Stimulated activated CD4-positive, alpha-beta T cell treated with anti-CD3 and anti-CD28 coated beads, Interleukin-12 subunit alpha, Interleukin-12 subunit beta, amount 100 ng/mL, for 48 hours (primary cell): ENCODE data around the gene LAMA2.
"Not testable (repeated sequence)": the region's sequence is repeated elsewhere in the genome, so short reads cannot be mapped to it uniquely, and the experiment has no call there.

Source experiments
- DNase-seq, 3 donors: peaks; one replicate each; pipeline ENCODE4 v3.0.0-alpha.2; 2020; ENCODE audit warnings: low read depth in 2 of 3, low spot score in 1 of 3

Gene LAMA2

DNA sequence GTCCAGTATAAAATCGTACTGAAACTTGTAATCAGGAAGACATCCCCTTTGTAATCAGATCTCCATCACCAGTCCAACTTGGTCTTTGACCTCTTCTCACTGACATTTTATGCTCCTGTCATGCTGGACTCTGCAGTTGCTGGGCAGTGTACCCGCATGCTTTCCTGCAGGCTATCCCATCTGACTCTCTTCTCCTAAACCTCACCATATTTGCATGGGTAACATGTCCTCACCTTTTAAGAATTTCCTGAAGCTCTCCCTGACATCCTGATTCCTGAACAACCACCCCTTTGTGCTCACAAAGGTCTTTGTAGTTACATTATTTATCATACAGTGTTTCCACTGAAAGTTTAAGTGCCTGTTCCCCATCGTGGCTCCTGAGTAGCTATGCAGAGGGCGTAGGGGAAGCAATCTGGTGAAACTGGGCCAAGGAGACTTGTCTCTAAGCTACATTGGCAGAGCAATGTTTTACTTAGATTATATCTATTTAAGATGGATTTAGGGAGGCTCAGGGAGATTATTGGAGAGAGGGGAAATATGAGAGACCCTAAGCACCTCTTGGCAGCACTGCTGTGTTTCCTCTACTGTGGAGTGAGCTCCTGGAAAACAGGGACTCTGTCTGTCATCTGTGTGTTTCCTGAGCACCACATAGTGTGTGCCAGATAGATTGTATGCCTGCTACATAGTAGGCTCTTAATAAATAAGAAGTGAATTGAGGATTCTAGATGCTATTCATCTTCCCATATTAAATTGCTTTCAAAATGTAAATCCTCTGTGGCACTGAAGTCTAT, 124.0 kb downstream of the LAMA2 start:
- no peak for DNase-seq

DNA sequence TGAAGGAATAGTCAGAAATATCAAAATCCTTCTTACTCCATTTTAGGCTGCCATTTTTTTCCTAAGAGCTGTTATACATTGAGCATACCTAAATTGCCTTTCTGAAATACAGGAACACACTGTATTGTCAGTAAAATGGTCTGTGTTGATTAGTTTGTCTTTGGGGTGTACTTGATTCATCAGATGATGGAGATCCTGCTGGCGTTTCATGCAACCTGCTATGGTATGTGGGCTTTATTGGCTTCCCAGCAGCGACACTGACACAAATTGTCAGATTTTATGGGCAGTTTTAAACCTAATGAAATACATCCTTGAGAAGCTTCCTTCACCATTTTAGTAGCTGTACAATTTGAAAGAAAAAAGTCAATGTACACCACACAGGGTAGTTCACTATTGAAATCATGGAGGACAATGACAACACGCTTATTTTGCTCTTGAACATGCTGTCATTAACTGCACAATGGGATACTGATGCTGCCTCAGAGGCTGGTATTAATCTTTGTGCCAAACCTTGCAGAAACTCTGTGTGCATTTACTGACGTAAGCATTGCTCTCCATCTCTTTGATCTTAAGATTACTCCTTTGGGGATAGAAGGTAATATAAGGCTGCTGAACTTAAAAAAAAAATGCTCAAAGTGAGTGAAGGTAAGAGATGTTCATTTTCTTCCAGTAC, 124.9 kb downstream of the LAMA2 start:
- no peak for DNase-seq

DNA sequence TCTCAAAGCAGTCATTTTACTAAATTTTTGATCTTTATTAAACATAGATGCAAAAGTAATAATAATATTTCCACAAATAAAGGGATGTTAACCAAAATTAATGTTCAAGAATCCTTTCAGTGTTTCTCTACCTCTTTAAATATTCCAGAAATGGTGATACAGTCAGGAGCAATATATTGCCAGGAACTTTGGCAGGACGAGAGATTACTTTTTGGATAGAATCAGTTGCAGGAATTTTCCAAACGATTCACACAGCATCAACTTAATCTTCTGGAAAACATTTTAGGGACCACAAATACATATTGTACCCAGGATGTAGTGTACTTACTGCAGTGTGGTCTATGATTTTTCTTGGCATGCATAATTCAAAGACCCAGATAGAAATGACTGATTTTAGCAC, 125.7 kb downstream of the LAMA2 start:
- DNase-seq, result no peak

DNA sequence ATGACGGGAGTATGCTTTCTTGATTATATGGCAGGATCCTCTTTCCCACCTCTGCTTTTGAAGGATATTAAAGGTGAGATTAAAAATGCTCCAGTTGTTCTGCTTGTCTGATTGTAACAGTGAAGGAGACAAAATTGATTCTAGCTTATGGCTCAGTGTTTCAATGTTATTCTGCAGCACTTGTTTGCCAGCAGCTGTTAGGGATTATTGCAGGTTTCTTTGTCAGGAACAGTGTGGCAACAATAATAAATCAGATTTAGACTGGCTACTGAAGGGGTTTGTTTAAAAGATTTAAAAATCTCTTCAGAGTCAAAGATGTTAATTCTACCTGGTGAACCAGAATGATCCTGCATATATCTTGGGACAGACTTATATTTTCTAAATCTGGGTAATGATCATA, 126.9 kb downstream of the LAMA2 start:
- no peak for DNase-seq

DNA sequence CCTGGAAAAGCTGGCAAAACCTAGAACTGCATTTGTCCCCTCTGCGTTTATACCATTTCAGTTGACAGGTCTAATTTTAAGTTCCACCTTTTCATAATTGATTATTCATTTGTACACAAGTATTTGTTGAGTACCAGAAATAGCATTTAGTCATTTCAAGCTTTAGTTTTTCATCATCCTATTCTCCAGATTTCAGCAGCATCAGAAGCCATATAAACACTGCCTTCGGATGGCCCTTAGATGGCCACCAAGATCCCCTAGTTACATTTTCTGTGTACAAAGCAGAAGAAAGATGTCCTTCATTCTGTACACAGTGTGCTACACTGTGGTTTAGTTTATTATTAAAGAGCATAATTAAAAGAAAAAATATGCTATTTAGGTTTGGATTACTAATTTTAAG, 131.4 kb downstream of the LAMA2 start:
- DNase-seq, result no peak

DNA sequence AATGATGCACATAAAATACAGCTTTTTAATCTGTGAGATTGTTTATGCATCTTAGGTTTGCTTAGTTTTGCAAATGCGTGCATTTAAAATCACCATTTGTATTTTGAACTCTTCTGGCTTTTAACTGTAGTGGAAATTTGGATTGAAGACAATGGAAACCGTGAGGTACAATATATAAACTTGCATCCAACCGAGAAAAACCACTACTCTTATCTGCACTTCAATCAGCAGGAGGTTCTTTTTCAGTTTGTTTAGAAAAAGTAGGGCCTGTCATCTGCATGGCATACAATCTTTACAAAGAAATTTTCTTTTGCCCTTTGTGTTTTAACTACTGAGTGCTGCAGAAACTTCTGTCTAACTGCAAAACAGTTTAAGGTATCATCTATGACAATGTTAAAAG, 132.8 kb downstream of the LAMA2 start:
- DNase-seq, result no peak

DNA sequence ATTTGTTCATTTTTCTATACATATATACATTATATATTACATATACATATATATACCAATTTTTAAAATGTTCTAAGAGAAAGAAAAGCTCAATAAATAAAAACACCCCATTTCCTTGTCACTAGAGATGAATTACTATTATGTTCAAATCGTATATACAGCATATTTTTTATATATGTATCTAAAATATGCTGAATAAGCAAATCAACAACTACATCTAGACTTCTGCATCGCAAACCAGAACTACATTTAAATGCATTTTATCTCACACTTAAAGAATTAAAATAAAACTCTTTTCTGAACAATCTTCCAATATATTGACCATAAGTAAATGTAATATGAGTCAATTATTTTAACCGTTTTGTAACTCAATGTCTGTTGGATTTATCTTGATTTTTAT, 133.9 kb downstream of the LAMA2 start:
- DNase-seq, result no peak

DNA sequence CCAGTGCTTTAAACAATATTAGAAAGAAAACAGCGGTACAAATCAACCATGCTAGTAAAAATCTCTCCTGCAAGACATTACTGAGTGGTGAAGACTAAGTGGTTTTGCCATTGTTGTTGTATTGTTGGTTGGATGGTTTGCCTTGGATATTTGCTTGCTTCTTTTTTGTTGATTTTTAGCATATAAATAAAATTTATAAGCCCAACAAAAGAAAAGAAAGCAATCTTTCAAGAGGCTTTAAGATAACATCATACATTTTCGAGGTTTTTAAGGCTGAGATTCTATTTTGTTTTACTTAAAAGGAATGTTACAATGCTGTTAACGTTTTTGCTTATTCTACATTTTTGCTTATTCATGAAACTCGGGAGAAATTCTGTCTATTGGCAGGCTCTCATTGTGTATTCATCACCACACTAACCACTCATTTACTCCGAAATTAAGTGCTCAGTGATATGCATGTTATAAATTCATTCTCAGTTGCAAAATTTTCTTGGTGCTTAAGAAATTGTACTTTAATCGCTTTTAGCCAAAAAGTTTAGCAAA, 139.1 kb downstream of the LAMA2 start:
- no peak for DNase-seq

DNA sequence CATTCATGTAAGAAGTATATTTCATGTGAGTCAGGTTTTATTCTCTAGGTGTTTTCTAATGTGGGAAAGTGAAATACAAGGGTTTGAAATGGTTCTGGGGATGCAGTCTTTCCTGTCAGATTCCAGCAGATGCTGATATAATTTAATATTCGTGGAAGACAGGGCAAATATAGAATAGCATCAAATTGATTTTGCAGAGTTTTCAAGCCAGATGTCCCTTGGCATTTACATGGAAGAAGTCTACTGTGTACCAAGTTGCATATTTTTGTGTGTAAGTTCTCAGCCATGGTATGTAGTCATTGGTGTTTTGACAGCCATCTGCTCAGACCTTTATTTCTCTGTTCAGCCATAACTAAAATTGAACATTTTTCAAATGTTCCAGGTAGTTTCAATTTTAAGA, 143.7 kb downstream of the LAMA2 start:
- no peak for DNase-seq

DNA sequence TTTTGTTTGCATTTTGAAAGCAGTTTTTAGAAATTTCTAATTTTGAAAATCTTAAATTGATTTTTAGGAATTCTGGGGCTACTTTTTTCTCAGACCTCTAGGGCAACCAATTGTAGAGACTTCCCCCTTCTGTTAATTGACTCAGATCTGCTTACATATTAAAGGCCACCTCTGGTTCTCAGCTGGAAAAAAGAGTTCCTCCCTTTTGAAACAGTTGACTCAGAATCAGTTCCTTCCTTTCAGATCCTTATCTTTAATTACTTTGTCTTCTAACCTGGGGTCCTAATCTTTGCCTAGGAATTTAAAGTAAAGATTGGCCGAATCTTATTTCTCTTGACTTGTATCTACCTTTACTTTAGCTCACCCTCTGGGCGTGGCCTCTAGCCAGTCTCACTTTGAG, 146.8 kb downstream of the LAMA2 start:
- no peak for DNase-seq

DNA sequence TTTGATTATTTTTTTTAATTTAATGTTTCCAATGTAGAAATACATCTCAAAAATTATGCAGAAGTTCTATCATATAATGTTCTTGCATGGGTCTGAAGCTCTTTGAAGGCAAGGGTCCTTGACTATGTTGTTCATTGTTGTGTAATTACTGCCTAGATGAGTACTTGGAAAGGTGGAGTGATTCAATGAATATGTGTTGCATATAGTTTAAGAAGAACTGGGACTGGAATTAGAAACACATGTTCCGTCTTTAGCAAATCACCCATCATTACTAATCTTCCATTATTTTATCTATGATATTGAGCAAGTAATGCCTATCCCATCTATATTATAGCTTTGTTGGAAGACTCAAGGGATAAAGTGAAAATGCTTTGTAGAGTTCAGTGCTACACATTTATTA, 147.3 kb downstream of the LAMA2 start:
- no peak for DNase-seq

DNA sequence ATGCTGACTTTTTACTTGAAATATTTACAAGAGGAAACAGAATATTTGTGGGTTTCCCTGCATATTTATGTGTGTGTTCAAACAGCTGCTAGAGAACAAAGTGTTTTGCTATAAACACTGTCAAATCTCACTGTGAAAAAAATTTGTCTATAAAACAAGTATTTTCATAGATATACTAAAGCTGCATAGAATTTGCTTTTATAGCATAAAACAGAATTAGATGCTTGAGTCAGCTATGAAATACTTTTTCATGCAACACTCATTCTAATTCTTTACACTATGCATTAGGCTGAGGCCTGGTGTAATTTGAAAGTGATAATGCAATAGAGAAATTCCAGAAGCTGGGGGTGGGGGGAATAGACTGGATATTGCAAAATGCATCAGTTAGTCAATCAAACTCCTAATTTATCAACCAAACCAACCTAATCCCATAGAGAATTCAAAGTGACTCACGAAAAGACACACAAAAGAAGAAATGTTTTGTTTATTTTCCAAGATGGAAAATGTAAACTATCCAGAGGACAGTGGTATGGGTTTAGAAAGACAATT, 148.2 kb downstream of the LAMA2 start:
- no peak for DNase-seq

DNA sequence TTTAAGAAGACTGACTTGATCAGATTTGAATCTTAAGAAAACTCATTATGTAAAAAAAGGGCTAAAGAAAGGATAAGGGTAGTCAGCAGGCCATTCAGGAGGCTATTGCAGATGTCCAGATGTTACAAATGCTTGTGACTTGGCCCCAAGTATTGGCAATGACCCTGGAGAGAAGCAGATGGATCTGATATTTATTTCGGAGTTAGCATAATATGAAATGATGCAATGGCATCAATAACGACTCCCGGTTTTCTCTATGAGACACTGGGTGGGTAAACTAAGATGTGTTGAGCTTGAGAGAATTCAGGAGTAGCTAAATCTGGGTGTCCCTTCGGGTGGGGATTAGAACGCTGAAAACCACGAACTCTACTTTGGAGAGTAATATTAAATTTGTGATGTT, 149.7 kb downstream of the LAMA2 start:
- DNase-seq, result no peak

DNA sequence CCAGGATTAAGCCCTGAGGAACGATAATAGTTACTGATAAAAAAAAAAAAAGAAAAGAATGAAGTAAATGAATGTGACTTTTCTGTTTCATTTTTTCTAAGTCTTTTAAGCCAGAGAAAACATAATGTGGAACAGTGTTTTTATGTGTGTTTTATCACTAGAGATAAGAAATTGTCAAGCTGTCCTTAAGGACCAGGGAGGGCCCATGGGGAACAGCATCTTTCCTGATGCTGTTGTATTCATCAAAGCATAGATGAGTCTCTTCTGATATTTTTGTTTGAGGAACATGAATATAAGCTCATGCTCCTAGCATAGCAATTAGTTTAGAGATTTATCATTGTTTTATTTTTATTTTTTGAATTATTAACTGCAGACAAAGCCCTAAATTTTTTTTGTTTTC, 150.2 kb downstream of the LAMA2 start:
- DNase-seq, result no peak

DNA sequence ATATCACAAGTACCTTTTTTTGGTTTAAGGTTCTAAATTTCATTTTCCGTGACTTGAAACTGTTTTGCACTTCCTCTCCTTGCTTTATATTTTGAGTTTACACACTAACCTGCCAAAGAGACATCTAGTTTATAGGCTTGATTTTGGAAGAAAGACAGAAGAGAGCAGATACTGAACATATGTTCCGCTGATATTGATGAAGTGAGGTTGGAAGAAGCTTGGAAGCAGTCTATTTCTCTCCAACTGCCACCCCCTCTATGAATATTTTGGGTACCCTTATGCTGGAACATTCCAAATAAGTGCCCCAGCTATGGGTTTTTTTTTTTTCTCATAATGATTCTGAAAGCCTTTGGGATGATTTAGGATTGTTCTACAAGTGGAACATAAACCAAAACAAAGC, 150.6 kb downstream of the LAMA2 start:
- DNase-seq, result no peak

DNA sequence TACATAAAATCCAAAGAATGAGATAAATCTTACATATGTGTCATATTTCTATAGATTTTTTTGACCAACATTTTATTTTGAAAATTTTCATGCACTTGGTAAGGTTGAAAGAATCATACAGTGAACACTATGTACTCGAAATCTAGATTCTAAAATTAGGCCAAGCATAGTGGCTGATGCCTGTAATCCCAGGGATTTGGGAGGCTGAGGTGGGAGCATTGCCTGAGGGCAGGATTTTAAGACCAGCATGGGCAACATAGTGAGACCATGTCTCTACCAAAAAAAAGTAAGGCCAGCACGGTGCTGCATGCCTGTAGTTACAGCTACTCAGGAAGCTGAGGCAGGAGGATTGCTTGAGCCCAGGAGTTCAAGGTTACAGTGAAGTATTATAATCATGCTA, 158.6 kb downstream of the LAMA2 start:
- no peak for DNase-seq

DNA sequence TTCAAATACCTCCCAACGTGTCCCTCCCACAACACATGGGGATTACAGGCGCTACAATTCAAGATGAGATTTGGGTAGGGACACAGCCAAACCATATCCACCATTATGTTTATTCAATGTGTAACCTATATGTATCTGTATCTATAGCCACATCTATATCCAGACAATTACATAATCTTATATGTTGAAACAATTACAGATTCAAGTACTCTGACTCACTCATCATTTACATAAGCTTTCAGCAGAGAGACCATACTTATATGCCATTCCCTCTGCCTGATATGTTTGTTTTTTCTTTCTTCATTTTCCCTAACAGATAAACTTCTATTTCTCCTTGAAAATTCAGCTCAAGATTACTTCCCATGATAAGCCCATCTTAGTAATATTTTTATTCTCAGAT, 163.6 kb downstream of the LAMA2 start:
- DNase-seq, result no peak

DNA sequence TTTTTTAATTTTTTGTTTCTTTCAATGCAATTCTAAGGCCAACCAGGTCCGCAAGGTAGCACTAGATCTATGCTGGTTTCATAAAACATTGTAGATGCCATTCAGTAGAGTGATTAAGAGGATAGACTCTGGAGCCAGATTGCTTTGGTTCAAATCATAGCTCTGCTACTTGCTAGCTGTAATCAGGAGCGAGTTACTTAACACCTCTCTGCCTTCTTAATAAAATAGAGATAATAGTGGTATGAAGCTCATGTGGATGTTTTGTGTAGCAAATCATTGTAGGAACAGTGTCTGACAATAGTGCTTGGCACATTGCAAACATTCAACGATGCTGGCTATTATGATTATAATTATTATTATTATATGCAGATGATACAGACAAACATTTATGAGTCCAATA, 164.9 kb downstream of the LAMA2 start:
- DNase-seq, result no peak

DNA sequence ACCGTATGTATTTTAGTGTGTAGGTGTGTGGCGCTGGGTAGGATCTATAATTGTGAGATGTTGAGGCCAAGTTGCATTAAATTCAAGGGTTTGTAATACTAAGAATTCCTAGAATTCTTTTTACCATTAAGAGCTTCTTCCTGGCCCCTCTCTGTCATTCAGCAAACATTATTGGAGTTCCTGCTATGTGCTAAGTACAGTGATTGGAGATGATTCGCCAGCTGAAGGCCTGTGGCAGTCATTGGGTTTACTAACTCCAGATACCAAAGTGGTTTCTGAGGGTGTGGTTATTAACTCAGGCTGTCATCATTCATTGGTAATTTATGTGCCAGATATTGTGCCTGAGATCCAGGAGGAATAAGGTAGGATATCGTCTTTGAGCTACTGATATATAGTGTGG, 167.1 kb downstream of the LAMA2 start:
- no peak for DNase-seq

DNA sequence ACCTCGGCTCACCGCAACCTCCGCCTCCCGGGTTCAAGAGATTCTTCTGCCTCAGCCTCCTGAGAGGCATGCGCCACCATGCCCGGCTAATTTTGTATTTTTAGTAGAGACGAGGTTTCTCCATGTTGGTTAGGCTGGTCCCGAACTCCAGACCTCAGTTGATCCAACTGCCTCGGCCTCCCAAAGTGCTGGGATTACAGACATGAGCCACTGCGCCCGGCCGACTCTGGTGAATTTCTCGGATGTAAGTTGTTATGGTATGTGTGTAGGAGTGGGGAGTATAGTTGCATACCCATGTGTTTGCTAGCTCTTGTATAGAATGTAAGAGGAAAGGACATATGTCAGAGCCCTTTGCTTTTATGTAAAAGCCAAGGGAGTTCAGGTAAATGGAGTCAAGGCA, 170.2 kb downstream of the LAMA2 start:
- DNase-seq, result not testable (repeated sequence)

DNA sequence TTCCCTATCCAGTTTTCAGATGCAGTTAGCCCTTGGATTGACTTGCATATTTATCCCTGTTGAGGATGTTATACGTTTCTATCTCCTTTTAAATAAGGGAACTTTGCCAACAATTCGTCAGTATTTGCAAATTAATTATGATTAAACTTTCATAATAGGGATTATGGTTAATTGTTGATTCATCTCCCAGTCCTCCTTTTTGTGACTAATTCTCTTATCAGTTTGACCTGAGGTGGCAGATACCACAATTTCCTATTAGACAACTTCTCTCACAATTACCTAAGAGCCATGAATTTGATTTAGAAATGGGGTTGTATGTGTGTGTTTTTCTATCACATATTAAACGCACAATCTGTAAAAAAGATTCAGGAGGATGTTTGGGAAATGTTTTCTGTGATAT, 172.9 kb downstream of the LAMA2 start:
- no peak for DNase-seq

DNA sequence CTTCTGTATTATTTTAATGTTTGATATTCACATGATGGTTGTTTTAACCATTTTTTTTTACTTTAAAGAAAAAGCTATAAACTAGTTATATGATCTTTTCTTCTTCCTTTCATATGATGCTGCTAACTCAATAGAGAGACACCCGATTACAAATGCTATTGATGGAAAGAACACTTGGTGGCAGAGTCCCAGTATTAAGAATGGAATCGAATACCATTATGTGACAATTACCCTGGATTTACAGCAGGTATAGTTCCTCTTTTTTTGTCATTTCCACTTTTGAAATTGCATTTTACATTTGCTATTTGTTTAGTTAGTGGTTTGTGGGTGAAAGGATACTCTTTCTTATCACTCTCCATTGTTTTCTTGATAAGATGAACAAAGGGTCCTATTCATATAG, 176.7 kb downstream of the LAMA2 start:
- no peak for DNase-seq
